Measurements from ENCODE around the gene FXYD4.

FXYD4 gene

DNA sequence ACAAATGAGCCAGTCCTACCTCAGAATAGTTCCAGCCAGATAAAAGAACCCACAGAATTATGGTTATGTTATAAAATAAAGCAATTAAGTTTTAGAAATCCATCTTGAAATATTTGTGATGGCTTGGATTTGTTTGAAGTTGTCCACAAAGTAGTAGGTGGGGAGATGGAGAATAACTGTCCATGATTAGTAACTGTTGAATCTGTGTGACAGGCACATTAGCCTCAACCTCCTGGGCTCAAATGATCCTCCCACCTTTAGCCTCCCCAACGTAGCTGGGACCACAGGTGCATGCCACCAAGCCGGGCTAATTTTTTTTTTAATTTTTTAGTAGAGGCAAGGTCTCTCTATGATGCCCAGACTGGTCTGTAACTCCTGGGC lies 27.5 kb downstream of the FXYD4 start:
- no peak for DNase-seq

DNA sequence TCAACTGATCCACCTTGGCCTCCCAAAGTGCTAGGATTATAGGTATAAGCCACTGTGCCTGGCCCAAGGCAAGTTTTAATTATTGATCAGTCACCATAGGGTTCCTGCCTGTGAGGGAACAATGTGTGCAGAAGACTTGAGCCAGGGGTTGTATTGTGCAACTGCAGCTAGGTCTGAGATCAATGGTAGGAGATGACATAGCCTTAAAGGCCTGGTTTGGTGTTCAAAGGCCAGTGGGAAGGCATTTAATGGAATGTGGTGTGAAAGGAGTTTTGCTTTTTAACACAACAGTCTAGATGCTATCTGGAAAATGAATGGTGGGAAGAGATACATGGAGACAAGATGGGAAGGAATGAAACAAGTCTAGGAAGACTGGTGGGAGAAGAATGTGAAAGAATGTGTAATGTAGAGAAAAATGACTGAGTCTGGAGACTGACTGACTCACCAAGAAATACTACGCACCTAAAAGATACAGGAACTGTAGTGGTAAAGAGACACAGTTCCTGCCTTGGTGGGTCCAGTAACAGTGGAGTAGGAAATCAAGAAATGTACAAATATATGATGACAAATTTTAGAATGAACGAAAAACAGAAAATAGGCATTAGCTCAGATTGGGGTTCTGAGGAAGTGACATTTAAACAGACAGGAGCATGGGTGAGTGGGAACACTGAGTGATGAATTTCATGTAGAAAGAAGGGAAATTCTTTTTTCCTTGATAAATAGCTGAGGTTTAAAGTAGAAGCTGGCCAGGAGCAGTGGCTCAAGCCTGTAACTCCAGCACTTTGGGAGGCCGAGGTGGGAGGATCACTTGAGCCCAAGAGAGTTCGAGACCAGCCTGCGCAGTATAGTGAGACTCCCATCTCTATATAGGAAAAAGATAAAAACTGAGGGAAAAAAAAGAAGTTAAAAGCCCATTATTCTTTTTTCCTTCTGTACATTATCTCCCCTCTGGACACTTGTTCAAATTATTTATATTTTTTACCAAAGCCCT lies 28.2 kb downstream of the FXYD4 start:
- DNase-seq = no peak

DNA sequence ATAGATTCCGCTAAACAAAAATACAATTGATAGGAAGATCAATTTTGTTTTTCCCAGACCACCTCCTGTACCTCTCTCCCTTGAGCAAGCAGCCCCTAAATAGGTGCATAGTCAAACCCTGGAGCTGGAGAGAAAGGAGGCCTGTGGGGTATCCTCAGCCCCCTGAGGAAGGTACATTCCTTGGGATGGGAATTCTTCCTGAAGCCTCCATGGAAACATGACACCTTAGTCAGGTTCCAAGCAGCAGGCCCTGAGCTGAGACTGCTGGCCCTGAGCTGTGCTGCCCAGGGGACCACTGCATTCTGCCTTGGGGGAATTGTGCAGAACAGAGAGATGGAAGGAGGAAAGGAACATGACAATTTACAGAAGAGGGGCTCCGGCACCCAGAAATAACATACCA lies 30.2 kb downstream of the FXYD4 start:
- no peak for DNase-seq

DNA sequence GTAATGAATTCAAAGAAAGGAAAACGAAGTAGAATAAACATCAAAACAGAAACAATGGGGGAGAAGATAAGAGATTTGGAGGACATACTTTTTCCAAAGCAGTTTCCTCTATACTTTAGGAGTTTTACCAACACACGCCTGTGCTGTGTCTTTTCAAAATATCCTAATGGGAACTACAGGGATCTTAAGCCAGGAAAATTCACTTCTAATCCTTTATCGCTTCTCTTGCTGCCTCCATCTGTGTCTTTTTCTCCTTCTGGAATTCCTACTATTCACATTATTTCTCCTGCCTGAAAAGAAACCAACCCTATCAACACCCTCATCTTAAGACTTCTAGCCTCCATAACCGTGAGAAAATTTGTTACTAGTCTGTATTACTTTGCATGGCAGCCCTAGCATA lies 30.7 kb downstream of the FXYD4 start:
- no peak for DNase-seq

DNA sequence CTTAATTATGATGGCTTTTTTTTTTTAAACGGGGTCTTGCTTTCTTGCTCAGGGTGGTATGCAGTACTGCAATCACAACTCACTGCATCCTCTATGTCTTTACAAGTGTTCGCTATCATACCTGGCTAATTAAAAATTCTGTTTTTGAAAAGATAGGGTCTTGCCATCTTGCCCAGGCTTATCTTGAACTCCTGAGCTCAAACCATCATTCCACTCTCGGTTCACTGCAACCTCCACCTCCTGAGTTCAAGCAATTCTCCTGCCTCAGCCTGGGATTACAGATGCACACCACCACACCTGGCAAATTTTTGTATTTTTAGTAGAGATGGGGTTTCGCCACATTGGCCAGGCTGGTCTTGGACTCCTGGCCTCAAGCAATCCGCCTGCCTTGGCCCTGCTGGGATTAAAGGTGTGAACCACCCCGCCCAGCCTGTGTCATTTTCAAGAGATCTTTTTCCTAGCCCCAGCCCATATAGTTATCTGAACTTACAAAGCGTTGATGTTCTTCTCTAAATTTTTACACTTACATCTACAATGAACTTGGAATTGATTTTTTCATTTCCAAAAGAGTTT lies 31.5 kb downstream of the FXYD4 start:
- DNase-seq = no peak

DNA sequence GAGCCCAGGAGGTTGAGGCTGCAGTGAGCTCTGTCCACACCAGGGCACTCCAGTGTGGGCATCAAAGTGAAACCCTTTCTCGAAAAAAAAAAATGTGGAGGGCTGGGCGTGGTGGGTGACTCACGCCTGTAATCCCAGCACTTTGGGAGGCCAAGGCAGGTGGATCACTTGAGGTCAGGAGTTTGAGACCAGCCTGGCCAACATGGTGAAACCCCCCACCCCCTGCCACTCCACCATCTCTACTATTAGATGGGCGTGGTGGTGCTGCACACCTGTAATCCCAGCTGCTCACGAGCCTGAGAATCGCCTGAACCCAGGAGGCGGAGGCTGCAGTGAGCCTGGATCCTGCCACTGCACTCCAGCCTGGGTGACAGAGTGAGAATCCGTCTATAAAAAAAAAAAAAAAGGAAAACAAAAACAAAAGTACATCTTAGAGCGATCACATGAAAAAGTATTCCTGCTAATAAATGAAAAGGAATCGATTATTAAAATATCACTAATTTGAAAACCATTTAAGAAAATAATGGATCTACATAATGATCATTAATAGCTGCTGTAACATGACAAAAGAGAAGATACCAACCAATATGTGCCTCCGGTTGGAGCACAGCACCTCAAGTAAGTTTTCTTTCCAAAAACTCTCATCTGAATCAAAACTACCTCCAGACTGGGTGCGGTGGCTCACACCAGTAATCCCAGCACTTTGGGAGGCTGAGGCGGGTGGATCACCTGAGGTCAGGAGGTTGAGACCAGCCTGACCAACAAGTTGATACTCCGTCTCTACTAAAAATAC lies 32.7 kb downstream of the FXYD4 start:
- DNase-seq = no peak

DNA sequence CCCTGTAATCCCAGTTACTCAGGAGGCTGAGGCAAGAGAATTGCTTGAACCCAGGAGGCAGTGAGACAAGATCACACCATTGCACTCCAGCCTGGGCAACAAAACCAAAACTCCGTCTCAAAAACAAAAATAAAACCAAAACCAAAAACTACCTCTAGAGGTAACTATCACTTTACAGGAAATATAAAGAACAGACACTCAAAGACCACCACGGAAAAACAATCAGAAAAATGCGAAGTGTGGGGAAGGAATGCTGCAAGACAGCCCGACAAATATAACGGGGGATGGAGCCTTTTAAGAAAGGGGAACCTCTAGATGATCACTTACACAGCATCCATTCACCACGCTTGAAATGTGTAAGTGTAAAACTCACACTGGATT lies 33.3 kb downstream of the FXYD4 start:
- DNase-seq = no peak

DNA sequence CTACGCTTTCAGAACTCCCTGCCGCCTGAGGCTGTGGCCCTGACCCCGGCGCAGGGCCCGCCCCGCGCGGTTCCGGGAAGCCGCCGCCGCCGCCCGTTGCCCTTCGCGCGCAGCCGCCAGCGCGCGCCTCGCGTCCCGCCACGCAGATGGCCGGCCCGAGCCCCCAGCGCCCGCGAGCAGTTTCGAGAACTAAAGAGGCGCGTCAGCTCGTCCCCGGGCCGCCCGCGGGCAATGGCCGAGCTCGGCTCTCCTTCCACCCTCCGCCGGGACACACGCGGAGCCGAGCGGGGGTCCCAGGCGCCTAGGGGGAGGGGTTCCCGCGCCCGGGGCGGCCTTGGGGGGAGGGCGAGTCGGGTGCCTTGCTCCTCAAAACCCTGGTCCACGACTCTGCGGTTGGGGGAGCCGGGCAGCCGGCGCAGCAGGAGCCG lies 35.7 kb downstream of the FXYD4 start:
- peak; percentile 21 for DNase-seq

DNA sequence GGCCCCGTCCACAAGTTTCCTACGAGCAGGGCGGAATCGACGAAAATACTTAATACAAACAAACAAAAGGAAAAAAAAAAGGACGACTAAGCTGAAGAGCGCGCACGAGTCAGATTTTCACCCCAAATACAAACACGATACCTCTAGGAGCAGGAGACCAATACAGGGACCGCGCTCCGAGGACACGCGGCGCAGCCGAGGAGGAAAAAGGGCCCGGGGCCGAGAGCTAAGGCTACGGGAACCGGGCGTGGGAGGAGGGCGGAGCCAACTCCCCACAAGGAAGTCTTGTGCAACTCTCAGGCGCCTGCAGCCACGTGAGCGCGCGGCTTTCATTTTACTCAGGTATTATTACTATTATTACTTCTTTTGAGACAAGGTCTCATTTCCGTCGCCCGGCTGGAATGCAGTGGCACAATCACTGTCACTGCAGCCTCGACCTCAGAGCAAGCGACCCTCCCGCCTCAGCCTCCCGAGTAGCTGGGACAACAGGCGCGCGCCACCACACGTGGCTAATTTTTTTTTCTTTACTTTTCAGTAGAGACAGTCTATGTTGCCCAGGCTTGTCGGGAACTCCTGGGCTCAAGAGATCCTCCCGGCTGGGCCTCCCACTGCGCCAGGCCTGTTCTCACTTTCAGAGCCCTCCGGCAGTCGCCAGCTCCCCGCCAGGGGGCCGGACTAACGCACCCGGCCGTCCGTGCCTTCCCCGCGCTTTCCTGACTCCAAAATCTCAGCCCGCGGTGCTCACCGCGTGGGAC lies 36.3 kb downstream of the FXYD4 start:
- peak; percentile 82 for DNase-seq

DNA sequence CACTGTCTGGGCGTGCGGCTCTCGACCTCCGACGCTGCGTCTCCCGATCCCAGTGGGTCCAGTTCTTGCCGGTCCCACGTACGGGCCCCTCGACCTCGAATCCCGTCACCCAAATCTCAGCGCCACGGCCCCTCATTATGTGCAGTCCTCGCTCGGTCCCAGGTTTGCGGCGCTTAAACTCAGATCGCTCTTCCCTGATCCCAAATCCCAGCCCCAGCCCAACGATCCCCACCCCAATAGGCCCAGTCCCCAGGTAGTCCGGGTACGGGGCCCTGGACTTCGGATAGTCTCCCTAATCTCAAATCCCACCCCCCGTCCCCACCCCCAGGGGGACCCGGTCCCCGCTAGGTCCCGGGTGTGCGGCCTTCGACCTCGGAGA lies 36.9 kb downstream of the FXYD4 start:
- DNase-seq = no peak

DNA sequence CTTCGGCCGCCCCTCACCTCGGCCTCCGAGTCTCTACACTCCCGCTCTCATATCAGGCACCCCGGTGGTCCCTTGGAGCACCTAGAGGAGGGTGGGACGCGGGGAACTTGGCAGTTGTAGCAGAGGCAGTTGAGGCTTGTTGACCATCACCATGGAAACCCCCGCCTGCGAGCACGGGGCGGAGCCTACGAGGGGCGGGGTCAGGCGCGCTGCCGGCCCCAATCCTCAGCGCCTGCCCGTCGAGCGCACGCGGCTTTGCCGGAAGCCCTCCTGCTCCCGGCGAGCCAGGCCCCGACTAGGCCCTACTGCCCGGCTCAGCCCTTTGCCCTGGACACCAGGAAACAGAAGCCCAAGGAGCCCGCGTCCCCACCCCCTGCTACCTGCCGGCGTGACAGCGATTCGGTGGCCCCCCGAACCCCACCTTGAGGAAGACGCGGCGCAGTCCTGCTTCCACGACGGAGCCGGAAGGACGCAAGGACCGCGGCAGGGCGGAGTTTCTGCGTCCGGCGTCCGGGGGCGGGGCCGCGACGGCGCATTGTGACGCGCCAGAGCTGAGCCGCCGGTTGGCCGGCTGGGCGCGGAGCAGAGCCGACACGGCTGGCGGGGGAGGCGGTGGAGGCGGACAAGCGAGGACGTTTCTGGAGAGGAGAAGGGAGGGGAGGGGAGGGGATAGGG lies 37.4 kb downstream of the FXYD4 start, which contains the start of gene HNRNPF:
Gene HNRNPF (minus strand): TSS at position 477 of the 675 bp plus-strand sequence. CDS start 21,302 bp downstream, outside the sequence.
- DNase-seq = peak; percentile 95

DNA sequence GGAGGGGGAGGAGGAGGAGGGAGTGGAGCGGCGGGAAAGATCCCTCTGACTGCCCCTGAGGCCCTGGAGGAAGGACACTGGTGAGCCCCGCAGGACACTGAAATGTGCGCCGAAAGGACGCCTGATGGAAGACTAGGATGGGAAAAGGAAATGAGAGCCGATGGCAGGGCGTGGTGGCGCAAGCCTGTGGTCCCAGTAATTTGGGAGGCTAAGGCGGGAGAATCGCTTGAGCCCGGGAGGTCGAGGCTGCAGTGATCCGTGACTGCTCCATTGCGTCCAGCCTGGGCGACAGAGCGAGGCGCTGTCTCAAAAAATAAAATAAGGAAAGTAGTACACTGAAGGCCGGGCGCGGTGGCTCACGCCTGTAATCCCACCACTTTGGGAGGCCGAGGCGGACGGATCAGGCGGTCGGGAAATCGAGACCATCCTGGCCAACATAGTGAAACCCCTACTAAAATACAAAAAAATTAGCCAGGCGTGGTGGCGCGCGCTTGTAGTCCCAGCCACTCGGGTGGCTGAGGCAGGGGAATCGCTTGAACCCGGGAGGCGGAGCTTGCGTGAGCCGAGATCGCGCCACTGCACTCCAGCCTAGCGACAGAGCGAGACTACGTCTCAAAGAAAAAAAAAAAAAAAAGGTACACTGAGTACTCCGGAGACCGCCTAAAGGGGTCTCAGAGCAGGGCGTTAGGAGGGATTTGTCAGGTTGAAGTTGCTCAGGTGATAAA lies 38.1 kb downstream of the FXYD4 start:
- DNase-seq = peak; percentile 41

DNA sequence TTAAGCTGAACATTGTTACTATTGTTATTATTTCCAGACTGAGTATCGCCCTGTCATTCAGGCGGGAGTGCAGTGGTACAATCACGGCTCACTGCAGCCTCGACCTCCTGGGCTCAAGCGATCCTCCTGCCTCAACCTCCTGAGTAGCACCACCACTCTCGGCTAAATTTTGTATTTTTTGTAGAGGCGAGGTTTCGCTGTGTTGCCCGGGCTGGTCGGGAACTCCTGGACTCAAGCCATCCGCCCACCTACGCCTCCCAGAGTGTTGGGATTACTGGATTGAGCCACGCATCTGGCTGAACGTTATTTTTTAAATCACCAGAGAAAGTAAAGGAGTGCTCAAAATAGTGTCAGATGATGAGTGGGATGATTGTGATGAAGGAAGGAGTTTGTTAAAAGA lies 38.9 kb downstream of the FXYD4 start:
- no peak for DNase-seq

DNA sequence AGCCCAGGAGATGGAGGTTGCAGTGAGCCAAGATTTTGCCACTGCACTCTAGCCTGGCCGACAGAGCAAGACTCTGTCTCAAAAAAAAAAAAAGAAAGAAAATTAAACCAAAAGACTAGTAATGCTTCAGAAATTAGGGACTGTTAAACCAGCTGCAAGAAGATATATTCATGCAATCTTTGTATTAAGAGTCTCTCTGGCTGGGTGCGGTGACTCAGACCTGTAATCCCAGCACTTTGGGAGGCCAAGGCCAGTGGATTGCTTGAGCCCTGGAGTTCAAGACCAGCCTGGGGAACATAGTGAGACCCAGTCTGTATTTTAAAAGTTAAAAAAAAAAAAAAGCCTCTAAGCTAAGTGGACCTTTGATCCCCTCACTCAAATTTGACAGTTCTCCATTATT lies 40.1 kb downstream of the FXYD4 start:
- no peak for DNase-seq

DNA sequence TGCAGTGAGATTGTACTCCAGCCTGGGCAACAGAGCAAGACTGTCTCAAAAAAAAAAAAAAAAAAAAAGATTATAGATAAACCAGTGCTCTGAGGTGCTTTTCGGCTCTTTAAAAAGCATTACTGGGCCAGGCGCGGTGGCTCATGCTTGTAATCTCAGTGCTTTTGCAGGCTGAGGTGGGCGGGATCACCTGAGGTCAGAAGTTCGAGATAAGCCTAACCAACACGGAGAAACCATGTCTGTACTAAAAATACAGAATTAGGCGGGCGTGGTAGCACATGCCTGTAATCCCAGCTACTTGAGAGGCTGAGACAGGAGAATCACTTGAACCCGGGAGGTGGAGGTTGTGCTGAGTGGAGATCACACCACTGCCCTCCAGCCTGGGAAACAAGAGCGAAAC lies 44.1 kb downstream of the FXYD4 start:
- DNase-seq = no peak

DNA sequence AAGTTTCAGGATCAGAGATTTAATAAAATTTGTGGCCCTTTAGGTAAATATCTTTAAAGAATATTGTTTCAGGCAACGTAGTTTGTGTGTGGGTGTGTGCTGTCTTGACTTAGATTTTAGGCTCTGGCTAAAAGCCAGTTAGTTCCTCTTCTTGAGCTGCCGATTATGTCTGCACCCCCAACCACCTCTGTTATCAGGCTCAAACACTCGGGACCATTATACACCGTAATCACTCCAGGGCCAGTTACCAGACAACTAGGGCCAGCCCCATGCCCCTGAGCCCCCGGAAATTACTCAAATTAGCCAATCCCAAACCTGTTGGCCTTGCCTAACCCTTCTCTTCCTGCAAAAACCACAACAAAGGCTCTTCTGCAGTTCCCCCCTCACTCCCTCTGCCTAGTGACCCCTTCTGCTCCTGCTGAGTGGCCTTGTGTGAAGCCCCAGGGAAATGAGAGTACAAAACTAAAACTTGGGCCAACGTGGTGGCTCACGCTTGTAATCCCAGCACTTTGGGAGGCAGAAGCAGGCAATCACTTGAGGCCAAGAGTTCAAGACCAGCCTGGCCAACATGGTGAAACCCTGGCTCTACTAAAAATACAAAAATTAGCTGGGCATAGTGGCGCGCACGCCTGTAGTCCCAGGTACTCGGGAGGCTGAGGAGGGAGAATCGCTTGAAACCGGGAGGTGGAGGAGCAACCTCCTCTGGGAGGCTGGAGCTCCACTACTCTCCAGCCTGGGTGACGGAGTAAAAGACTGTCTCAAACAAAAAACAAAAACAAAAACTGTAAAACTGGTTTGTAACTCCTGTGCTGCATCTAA lies 46.7 kb downstream of the FXYD4 start:
- no peak for DNase-seq

DNA sequence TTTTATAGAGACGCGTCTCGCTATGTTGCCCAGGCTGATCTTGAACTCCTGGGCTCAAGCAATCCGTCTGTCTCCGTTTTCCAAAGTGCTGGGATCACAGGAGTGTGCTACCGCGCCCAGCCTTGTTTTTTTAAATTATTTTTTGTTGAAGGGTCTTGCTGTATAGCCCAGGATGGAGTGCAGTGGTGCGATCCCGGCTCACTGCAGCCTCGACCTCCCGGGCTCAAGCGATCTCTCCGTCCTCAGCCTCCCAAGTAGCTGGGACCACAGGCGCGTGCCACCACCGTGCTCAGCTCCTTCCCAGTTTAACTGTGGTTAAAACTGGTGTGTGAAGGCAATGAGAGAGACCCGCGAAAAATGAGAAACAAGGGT lies 48.5 kb downstream of the FXYD4 start:
- no peak for DNase-seq

DNA sequence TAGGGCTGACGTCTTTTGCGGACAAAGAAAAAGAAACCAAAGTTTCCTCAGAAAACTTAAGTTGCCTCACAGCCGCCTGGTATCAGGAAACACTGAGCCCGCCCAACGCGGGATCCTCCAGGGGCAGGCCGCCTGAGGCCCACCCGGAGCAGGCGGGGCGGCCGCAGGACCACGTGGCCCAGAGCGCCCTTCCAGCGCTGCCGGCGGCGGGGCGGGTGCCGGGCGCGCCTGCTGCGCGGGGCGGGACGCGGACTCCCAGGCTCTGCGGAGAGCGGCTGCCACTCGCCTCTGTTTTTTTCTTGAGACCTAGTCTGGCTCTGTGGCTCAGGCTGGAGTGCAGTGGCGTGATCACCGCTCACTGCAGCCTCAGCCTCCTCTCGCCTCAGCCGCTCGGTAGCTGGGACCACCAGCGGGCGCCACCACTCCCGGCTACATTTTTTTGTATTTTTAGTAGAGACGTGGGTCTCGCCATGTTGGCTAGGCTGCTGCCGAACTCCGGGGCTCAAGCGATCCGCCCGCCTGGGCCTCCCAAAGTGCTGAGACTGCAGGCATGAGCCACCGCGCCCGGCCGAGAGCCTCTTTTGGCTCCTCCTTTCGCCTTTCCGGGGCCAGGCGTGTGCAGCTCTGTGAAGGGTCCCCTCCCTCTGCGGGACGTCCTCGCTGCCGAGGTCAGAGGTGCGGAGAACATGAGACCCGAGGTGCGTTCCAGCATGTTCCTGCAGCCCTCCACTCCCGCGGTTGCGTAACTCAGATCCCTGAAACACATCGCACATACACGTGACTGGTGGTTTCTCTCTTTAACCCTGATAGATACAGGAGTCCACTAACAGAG lies 49.1 kb downstream of the FXYD4 start:
- DNase-seq = peak; percentile 67

DNA sequence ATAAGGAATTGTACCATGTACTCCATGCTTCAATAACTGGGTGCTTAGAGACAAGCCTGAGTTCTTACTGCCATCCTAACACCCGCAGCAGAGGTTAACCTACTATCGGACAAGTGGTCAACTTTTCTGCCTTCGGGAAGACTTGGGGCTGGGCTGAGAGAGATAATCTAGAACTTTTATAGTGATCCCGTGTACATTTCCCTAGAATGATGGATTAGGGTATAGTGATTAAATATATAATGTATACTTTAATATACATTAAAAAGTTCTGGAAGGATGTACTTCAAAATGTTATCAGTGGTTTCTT lies 49.7 kb downstream of the FXYD4 start:
- DNase-seq = no peak

DNA sequence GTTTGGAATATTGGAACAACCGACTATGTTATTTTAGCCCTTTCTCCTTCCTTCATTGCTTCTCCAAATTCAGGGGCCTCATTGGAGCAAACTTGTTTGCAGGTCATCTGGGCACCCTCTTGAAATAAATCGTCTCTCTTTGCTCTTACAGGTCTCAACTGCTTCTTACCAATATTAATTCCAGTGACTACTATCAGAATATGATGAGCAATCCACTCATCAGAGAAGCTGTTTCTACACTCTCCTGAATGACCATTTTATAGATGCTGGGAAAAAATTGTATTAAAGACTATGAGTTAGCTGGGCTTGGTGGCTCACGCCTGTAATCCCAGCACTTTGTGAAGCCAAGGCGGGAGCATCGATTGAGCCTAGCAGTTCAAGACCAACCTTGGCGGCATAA lies 50.1 kb downstream of the FXYD4 start:
- DNase-seq = no peak

All from NCI-H774 (cell line).